Tibial nerve (tissue), 4 donors: ENCODE measurements around the gene SEMA5B. TPM values are rescaled to one million over a fixed set of nuclear protein-coding genes. Genes with fewer than 3 reads are reported as not detected.

Source experiments
- DNase-seq, 2 donors: peaks; one replicate each; pipeline ENCODE4 v3.0.0-alpha.2; 2019; ENCODE audit warnings: low spot score in 2 of 2
- H3K27ac ChIP-seq, 4 donors: fragments of 200-600 bp; sonication (generic) in 3 of 4; one replicate each; pipeline ENCODE4 v1.5.1; 2017 to 2019; ENCODE audit warnings: mild to moderate bottlenecking in 1 of 4
- H3K27me3 ChIP-seq, 2 donors: fragments of 200-600 bp; sonication (generic) in 1 of 2; one replicate each; pipeline versions ENCODE4 v1.5.1 to v1.6.0; 2017 to 2019
- H3K36me3 ChIP-seq, 3 donors: fragments of 200-600 bp; sonication (generic); one replicate each; pipeline ENCODE4 v1.5.1; 2018 to 2019
- H3K4me1 ChIP-seq, 4 donors: fragments of 200-600 bp; sonication (generic) in 3 of 4; one replicate each; pipeline ENCODE4 v1.5.1; 2017 to 2019
- H3K4me3 ChIP-seq, 4 donors: fragments of 200-600 bp; sonication (generic) in 3 of 4; one replicate each; pipeline ENCODE4 v1.5.1; 2017 to 2019; ENCODE audit warnings: mild to moderate bottlenecking in 1 of 4, moderate library complexity in 1 of 4
- H3K9me3 ChIP-seq, 4 donors: fragments of 200-600 bp; sonication (generic) in 3 of 4; one replicate each; pipeline ENCODE4 v1.5.1; 2017 to 2019
- EP300 ChIP-seq, 2 donors: sonication (generic); formaldehyde crosslinking; IDR thresholded peaks; one replicate each; pipeline ENCODE4 v1.6.1; 2017; ENCODE audit warnings: antibody characterized with exemption in 2 of 2, mild to moderate bottlenecking in 1 of 2
- POLR2A ChIP-seq, 2 donors: fragments of 450-650 bp; IDR thresholded peaks; one replicate each; pipeline ENCODE4 v1.6.1; 2017; ENCODE audit warnings: antibody characterized with exemption in 2 of 2, mild to moderate bottlenecking in 2 of 2, moderate library complexity in 2 of 2
- WGBS, 2 donors: methylation state at CpG; one replicate each; pipeline ENCODE4 v1.1.5; 2018; 5-methylcytosine and 5-hydroxymethylcytosine counted together
- total RNA-seq, 4 donors: library from RNA; depleted of rRNA; stranded (reverse); fragments of >200 nt; gene quantifications; one replicate each; pipeline ENCODE4 v1.1.0, GENCODE V29; 2016
- TF ChIP-seq, protein P1 (sequence below), 5 experiments: fragments of 200-600 bp in 3 of 5; fragments of 450-650 bp in 2 of 5; sonication (generic) in 3 of 5; IDR thresholded peaks; one replicate each; pipeline ENCODE4 v1.5.1; 2016 to 2019; ENCODE audit warnings: antibody characterized with exemption in 5 of 5, mild to moderate bottlenecking in 3 of 5, moderate library complexity in 2 of 5

The SEMA5B gene
- total RNA-seq, 4 donors from 2014 or later = 6.7 to 19.7 (median 13.1) TPM

DNA sequence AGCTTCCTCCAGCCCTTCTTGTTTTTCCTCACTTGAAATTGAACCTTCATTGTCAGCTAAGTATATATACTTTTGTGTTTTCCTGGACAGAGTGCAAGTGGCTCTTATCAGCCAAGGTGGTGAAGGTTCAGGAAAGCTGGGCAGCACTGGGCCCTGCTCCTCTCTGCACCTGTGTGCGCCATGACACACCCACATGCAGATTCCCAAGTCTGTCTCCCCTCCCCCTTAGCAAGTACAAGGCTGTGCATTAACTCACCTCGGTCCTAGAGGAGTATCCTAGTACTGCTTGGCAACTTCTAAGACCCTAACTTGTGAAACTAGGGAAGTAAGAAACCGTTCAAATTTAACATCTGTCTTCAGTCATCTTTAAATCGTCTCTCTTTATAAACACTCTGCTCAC, 146.9 kb downstream of the SEMA5B start:
- no peak overlapping the region for H3K4me3 ChIP-seq
- H3K27me3 ChIP-seq = no peaks in the 10 kb centered on the region
- DNase-seq = no peak
- no peak for TF ChIP-seq POLR2A (IDR thresholded peaks at IDR 0.05)
- TF ChIP-seq, protein P1, sequence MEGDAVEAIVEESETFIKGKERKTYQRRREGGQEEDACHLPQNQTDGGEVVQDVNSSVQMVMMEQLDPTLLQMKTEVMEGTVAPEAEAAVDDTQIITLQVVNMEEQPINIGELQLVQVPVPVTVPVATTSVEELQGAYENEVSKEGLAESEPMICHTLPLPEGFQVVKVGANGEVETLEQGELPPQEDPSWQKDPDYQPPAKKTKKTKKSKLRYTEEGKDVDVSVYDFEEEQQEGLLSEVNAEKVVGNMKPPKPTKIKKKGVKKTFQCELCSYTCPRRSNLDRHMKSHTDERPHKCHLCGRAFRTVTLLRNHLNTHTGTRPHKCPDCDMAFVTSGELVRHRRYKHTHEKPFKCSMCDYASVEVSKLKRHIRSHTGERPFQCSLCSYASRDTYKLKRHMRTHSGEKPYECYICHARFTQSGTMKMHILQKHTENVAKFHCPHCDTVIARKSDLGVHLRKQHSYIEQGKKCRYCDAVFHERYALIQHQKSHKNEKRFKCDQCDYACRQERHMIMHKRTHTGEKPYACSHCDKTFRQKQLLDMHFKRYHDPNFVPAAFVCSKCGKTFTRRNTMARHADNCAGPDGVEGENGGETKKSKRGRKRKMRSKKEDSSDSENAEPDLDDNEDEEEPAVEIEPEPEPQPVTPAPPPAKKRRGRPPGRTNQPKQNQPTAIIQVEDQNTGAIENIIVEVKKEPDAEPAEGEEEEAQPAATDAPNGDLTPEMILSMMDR (IDR thresholded peaks at IDR 0.05) = no peak
- TF ChIP-seq EP300 (IDR thresholded peaks at IDR 0.05) = no peak
- no peaks in the 10 kb centered on the region for H3K9me3 ChIP-seq
- peaks cover 0 to 22% (median 0%) of the 10 kb centered on the region in 3 donors for H3K36me3 ChIP-seq
- 71% methylated on average over 4 of the region's 4 CpGs for WGBS, 2 donors
- H3K4me1 ChIP-seq = no peaks in the 10 kb centered on the region
- H3K27ac ChIP-seq = no peak overlapping the region

DNA sequence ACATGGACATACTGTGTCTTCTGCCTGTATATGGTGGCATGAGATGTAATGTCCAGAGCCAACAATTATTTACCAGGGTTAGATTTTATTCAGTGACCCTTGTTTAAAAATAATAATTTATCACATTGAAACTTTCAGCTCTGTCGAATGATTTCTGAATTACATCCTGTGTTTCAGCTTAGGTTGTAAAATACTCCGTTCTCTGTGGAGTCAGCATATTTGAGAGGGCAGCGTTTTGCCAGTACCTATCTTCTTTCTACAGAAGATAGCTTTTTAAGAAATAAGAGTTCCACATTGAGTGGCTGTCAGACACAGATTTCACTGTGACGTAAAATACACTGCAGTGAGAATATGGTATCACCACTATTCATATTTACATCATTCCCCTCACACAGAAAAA, 147.4 kb downstream of the SEMA5B start:
- TF ChIP-seq POLR2A (IDR thresholded peaks at IDR 0.05) (no peak), EP300 (IDR thresholded peaks at IDR 0.05) (no peak)
- TF ChIP-seq, protein P1 (IDR thresholded peaks at IDR 0.05) = no peak
- no peak overlapping the region for H3K4me3 ChIP-seq
- WGBS, 2 donors = 83 to 84% methylated on average over 4 of the region's 4 CpGs
- H3K4me1 ChIP-seq = no peaks in the 10 kb centered on the region
- H3K9me3 ChIP-seq = no peaks in the 10 kb centered on the region
- peaks cover 0 to 25% (median 0%) of the 10 kb centered on the region in 3 donors for H3K36me3 ChIP-seq
- no peak overlapping the region for H3K27ac ChIP-seq
- DNase-seq = no peak
- no peaks in the 10 kb centered on the region for H3K27me3 ChIP-seq

DNA sequence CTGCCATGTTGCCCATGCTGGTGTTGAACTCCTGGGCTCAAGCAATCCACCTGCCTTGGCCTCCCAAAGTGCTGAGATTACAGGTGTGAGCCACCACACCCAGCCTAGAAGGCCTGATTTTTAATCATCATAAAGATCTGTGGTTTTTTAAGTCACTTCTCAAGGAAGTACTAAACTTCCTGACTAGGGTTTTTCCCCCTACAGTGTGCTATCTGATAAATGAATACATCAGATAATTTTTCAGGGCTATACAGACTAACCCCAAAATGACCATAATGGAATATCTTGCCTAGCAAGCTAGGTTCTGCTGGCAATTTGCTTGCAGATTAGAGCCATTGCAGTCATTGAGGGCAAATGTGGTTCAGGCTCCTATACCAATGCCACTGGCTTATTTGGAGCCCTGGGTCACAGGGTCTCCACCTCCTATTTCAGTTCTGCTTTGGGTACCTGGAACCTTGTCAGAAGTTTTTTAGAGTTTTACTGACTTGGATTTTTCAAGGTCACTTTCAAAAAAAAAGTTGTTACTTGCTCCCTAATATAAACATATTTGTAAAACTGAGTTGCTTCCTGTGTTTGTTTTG, 151.9 kb downstream of the SEMA5B start:
- H3K36me3 ChIP-seq = peaks cover 0 to 37% (median 0%) of the 10 kb centered on the region in 3 donors
- TF ChIP-seq, protein P1 (IDR thresholded peaks at IDR 0.05) = no peak
- no peak for TF ChIP-seq EP300 (IDR thresholded peaks at IDR 0.05)
- no peak for TF ChIP-seq POLR2A (IDR thresholded peaks at IDR 0.05)

DNA sequence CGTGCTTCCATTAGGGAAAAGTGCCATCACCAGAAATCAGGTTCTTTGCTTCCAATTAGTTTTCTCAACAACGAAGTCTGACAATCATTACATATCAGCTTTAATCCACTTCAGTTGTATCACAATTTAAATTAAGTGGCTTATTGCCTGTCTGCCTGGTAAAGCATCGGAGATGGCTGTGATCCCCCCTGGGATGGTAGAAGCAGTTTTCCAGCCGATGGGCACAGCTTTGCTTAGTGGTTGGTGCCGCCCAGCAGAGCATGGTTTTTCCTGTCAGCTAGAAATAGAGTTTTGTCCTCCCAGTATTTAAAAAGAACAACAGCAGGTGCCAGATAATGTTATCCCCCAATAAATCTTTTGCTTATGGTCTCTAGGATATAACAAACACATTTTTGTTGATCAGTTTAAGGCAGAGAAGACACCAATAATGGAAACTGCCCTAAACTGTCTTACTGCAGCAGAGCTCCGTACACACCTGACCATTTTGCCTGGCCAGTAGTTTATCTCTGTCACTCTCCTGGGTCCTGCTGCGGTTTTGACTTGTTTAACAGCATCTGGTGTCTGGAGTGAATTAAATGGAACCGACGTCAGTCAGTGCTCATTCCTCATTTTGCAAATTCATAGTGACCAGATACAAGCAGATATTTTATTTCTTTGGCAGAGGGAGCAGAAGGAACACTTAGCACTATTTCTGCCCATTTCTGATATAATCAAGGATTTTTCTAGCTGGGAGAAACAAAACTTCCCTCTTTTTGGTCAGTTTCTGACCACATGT, 153.6 kb downstream of the SEMA5B start:
- Histone ChIP-seq H3K27ac (no peak overlapping the region), H3K36me3 (peaks cover 0 to 26% (median 0%) of the 10 kb centered on the region in 3 donors), H3K9me3 (no peaks in the 10 kb centered on the region), H3K4me1 (no peaks in the 10 kb centered on the region), H3K4me3 (no peak overlapping the region), H3K27me3 (no peaks in the 10 kb centered on the region)
- DNase-seq = no peak
- TF ChIP-seq EP300 (IDR thresholded peaks at IDR 0.05) (no peak), POLR2A (IDR thresholded peaks at IDR 0.05) (no peak)
- TF ChIP-seq, protein P1 (IDR thresholded peaks at IDR 0.05) = no peak
- 92% methylated on average over 9 of the region's 9 CpGs for WGBS, 2 donors

More for the DNA sequence above, 151.9 kb downstream of the SEMA5B start:
- Histone ChIP-seq H3K4me3 (no peak overlapping the region), H3K27me3 (no peaks in the 10 kb centered on the region), H3K9me3 (no peaks in the 10 kb centered on the region), H3K27ac (no peak overlapping the region), H3K4me1 (no peaks in the 10 kb centered on the region)
- DNase-seq = no peak

DNA sequence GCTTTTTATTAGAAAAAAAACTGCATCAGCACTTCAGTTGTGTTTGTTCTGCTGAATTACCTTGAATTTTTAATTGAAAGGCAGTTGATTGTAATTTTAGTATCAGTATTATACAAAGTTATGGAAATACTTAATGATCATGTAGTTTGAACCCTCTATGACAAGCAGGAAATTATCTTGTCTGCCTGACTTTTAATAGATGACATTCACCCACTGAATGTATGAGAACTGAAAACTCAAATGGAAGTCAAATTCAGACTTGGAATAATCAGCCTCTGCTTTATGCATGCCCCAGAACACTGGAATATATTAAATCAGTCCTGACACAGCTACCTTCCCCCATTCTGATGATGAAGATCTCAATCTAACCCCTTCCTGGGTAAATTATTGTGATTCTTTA, 159.2 kb downstream of the SEMA5B start:
- H3K4me1 ChIP-seq = no peaks in the 10 kb centered on the region
- no peak for DNase-seq
- H3K9me3 ChIP-seq = no peaks in the 10 kb centered on the region
- H3K27ac ChIP-seq = no peak overlapping the region
- TF ChIP-seq POLR2A (IDR thresholded peaks at IDR 0.05) = no peak
- TF ChIP-seq, protein P1 (IDR thresholded peaks at IDR 0.05) = no peak
- no peak for TF ChIP-seq EP300 (IDR thresholded peaks at IDR 0.05)
- H3K27me3 ChIP-seq = no peaks in the 10 kb centered on the region
- peaks cover 0 to 17% (median 0%) of the 10 kb centered on the region in 3 donors for H3K36me3 ChIP-seq
- no peak overlapping the region for H3K4me3 ChIP-seq
